Measurements from ENCODE around the gene MYCL. TPM values are rescaled to one million over a fixed set of nuclear protein-coding genes. Genes with fewer than 3 reads are reported as not detected.

The MYCL gene
- total and polyA plus RNA-seq, 2 of the 4 experiments (the other 2 are of a cell fraction), result 0.72 to 0.87 TPM

GRCh38 chr1:39902460-39902807, 717 bp upstream of the MYCL start:
- intact Hi-C loops (cut with micrococcal nuclease) (loop anchor here (1.0 to 5.0 kb wide), 2 partner anchors 70 to 86 kb away; no protein-coding TSS in a partner anchor), dilution Hi-C loops (cut with HindIII; ENCODE audit: low sequenced_read_pairs, unreplicated experiment) (no loop called here), in situ Hi-C loops (cut with MboI; ENCODE audit: low sequenced_read_pairs) (no loop called here)
- Histone ChIP-seq H2BK15ac (ENCODE audit: low read depth, low read length) (no peak overlapping the region), H2AK9ac (replicated peaks; ENCODE audit: low read depth, low read length, poor library complexity) (no peak overlapping the region), H2BK5ac (ENCODE audit: low read depth, low read length, poor library complexity, severe bottlenecking) (no peak overlapping the region), H2AK5ac (ENCODE audit: low read depth, low read length) (no peak overlapping the region), H3K4me3 (ENCODE audit: insufficient read depth, low read depth, low read length) (peak overlapping the region; percentile 45), H3K18ac (ENCODE audit: low read depth, low read length) (no peak overlapping the region), H2BK120ac (ENCODE audit: low read depth, low read length) (no peak overlapping the region), H3K27me3 (ENCODE audit: control insufficient read depth, insufficient read depth, low read length) (peaks cover 22% of the 10 kb centered on the region), H3K4ac (ENCODE audit: low read depth, low read length) (no peak overlapping the region), H3K14ac (replicated peaks; ENCODE audit: low read depth, low read length) (no peak overlapping the region), H2BK20ac (ENCODE audit: low read depth, low read length) (no peak overlapping the region), H4K20me1 (ENCODE audit: insufficient read depth, low read length) (0 out of 2 replicates have a peak, but pooled peaks cover 2% of the 10 kb centered on the region), H3K9me3 (ENCODE audit: control insufficient read depth, insufficient read depth, low read length) (no peaks in the 10 kb centered on the region), H3K9me1 (ENCODE audit: insufficient read depth, low read length) (peaks cover under 1% of the 10 kb centered on the region; the same call in 1 of the 2 replicates), H4K5ac (ENCODE audit: low read depth, low read length) (no peak overlapping the region), H3K36me3 (ENCODE audit: control insufficient read depth, insufficient read depth, low read length) (no peaks in the 10 kb centered on the region), H4K8ac (ENCODE audit: low read depth in 2 of 2, low read length in 2 of 2) (no peak overlapping the region), H3K4me2 (ENCODE audit: low read depth, low read length) (peak overlapping the region; percentile 92), H3K56ac (ENCODE audit: extremely low read depth, insufficient read depth, low read length) (no peak overlapping the region), H3K27ac (ENCODE audit: insufficient read depth, low read length) (no peak overlapping the region), H2AFZ (replicated peaks; ENCODE audit: low read length, poor library complexity) (peak overlapping the region; percentile 81), H3K23ac (ENCODE audit: low read depth, low read length) (0 out of 2 replicates have a peak overlapping the region, but pooled peaks have one; percentile 72), H4K91ac (ENCODE audit: insufficient read depth, low read depth, low read length) (no peak overlapping the region), H3K9ac (ENCODE audit: low read depth, low read length) (no peak overlapping the region), H3K4me1 (ENCODE audit: control insufficient read depth, insufficient read depth, low read length) (peaks cover 2% of the 10 kb centered on the region; the same call in 1 of the 2 replicates), H3K79me1 (ENCODE audit: low read depth in 1 of 2, low read length in 2 of 2) (no peaks in the 10 kb centered on the region)
- no peak for TF ChIP-seq FOS (IDR thresholded peaks at IDR 0.05; ENCODE audit: low read depth, low read length)
- no peak for TF ChIP-seq MAFK (IDR thresholded peaks at IDR 0.05; ENCODE audit: low read depth, low read length)
- TF ChIP-seq CEBPB (IDR thresholded peaks at IDR 0.05; ENCODE audit: low read depth, low read length), result no peak
- TF ChIP-seq CHD1 (IDR thresholded peaks at IDR 0.05; ENCODE audit: low read depth, low read length), result no peak
- TF ChIP-seq, protein P1, sequence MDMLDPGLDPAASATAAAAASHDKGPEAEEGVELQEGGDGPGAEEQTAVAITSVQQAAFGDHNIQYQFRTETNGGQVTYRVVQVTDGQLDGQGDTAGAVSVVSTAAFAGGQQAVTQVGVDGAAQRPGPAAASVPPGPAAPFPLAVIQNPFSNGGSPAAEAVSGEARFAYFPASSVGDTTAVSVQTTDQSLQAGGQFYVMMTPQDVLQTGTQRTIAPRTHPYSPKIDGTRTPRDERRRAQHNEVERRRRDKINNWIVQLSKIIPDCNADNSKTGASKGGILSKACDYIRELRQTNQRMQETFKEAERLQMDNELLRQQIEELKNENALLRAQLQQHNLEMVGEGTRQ (IDR thresholded peaks at IDR 0.05; ENCODE audit: low read depth, low read length), result no peak
- no peak for TF ChIP-seq MXI1 (IDR thresholded peaks at IDR 0.05; ENCODE audit: borderline replicate concordance, low read depth, low read length)
- no peak for TF ChIP-seq RAD21 (IDR thresholded peaks at IDR 0.05; ENCODE audit: low read length)
- TF ChIP-seq RFX5 (IDR thresholded peaks at IDR 0.05; ENCODE audit: low read depth, low read length), result no peak
- TF ChIP-seq RCOR1 (IDR thresholded peaks at IDR 0.05; ENCODE audit: insufficient replicate concordance, low read length), result no peak
- no peak for TF ChIP-seq ELK1 (IDR thresholded peaks at IDR 0.05; ENCODE audit: borderline replicate concordance, low read depth, low read length)
- TF ChIP-seq NFE2L2 (IDR thresholded peaks at IDR 0.05; ENCODE audit: low read depth, low read length), result no peak
- TF ChIP-seq SMC3 (IDR thresholded peaks at IDR 0.05; ENCODE audit: low read depth, low read length), result no peak
- no peak for TF ChIP-seq BHLHE40 (IDR thresholded peaks at IDR 0.05; ENCODE audit: low read depth, low read length)
- TF ChIP-seq CTCF (conservative IDR thresholded peaks at IDR 0.05; ENCODE audit: low read depth, low read length), result no peak
- TF ChIP-seq POLR2A (IDR thresholded peaks at IDR 0.05; ENCODE audit: low read depth, low read length), result no peak
- TF ChIP-seq MAZ (IDR thresholded peaks at IDR 0.05; ENCODE audit: borderline replicate concordance, low read depth, low read length), result no peak
- DNase-seq (no peak), ATAC-seq (ENCODE audit: low read depth) (no peak)
- CTCF ChIA-PET, result interaction anchor here (0.6 to 2.2 kb wide), 13 partner anchors 9 to 388 kb away, joined by 3 to 10 read pairs (median 3); no protein-coding TSS in a partner anchor
- WGBS, 2 experiments (ENCODE audit: extremely low coverage in 2 of 2, insufficient read length in 1 of 2), result 8% methylated on average over 2 of the region's 13 CpGs; no CpG with 5 or more reads in 1 of the 2 experiments
- POLR2A ChIA-PET (ENCODE audit: unreplicated experiment), result no interaction called here
- no TSS peak for BruUV-seq (replicated peaks)

All from IMR-90 (cell line).